Upper lobe of right lung (tissue), 1 donor: ENCODE measurements around the gene SPATA16. TPM values are rescaled to one million over a fixed set of nuclear protein-coding genes. Genes with fewer than 3 reads are reported as not detected.

Experiments
- ATAC-seq: fragments of 200-7000 bp; cut with Tn5 transposase; one replicate; pipeline ENCODE4 v1.9.1; 2020; ENCODE audit warnings: mild to moderate bottlenecking, moderate library complexity
- DNase-seq: peaks from one replicate; pipeline ENCODE4 v3.0.0-alpha.2; 2020
- H3K27ac ChIP-seq: fragments of 200-600 bp; one replicate; pipeline ENCODE4 v1.8.0; 2022
- H3K27me3 ChIP-seq: fragments of 200-600 bp; one replicate; pipeline ENCODE4 v1.8.0; 2022; ENCODE audit warnings: mild to moderate bottlenecking
- H3K36me3 ChIP-seq: fragments of 200-600 bp; one replicate; pipeline ENCODE4 v1.8.0; 2022
- H3K4me1 ChIP-seq: fragments of 200-600 bp; one replicate; pipeline ENCODE4 v1.8.0; 2022
- H3K4me3 ChIP-seq: fragments of 200-600 bp; one replicate; pipeline ENCODE4 v1.8.0; 2022; ENCODE audit warnings: mild to moderate bottlenecking
- H3K9me3 ChIP-seq: fragments of 200-600 bp; one replicate; pipeline ENCODE4 v1.8.0; 2022
- intact Hi-C: fragments of 100-400 bp; cut with DNase I; formaldehyde crosslinking; loops from one replicate; pipeline ENCODE4 v1.11.0; 2022
- total RNA-seq: library from RNA; stranded (reverse); fragmentation: NEBNext Ultra II Directional; extraction: Animal tissue kit (Norgen Biotek cat#: 25700); gene quantifications from one replicate; pipeline ENCODE4 v1.2.1, GENCODE V29; 2021
- TF ChIP-seq, protein P1 (sequence below): fragments of 200-600 bp; IDR thresholded peaks from one replicate; pipeline ENCODE4 v1.8.0; 2022; ENCODE audit warnings: antibody characterized with exemption
- donor health status: DM: no; HTN: yes; CAD: no; lungs with severe emphysema.

The SPATA16 gene
- total RNA-seq, 1 donor from 2014 or later: not detected

- Histone ChIP-seq H3K9me3 (no peaks in the 10 kb centered on the region), H3K4me1 (peaks cover 7% of the 10 kb centered on the region), H3K36me3 (no peaks in the 10 kb centered on the region), H3K27me3 (no peaks in the 10 kb centered on the region), H3K4me3 (no peak overlapping the region), H3K27ac (no peak overlapping the region)
- intact Hi-C loops: no loop called here
- DNase-seq: no peak
- TF ChIP-seq, protein P1, sequence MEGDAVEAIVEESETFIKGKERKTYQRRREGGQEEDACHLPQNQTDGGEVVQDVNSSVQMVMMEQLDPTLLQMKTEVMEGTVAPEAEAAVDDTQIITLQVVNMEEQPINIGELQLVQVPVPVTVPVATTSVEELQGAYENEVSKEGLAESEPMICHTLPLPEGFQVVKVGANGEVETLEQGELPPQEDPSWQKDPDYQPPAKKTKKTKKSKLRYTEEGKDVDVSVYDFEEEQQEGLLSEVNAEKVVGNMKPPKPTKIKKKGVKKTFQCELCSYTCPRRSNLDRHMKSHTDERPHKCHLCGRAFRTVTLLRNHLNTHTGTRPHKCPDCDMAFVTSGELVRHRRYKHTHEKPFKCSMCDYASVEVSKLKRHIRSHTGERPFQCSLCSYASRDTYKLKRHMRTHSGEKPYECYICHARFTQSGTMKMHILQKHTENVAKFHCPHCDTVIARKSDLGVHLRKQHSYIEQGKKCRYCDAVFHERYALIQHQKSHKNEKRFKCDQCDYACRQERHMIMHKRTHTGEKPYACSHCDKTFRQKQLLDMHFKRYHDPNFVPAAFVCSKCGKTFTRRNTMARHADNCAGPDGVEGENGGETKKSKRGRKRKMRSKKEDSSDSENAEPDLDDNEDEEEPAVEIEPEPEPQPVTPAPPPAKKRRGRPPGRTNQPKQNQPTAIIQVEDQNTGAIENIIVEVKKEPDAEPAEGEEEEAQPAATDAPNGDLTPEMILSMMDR: no peak
- no peak for ATAC-seq
Measured at GRCh38 chr3:172918568-172919296, 222.3 kb downstream of the SPATA16 start.

DNA sequence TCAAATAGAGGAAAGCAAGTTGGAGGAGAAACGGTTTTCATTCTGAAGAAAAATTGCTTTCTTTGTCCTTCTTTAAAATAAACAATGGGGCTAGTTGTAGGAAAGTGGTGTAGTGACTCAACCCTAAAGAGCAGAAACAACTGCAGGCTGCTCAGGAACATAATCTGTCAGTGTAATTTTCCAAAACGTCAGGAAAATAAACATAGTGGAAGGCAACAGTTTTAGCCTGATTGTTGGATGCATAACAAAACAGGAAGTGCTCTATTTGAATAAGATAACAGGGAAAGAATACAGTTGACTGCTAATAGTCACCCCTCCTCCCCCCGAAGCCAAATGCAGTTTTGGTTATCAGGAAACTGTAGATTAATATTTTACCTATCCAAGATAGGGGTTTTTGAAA is 222.9 kb downstream of the SPATA16 start:
- no peak overlapping the region for H3K27ac ChIP-seq
- H3K27me3 ChIP-seq: no peaks in the 10 kb centered on the region
- intact Hi-C loops: no loop called here
- H3K4me1 ChIP-seq: peaks cover 7% of the 10 kb centered on the region
- no peak overlapping the region for H3K4me3 ChIP-seq
- no peaks in the 10 kb centered on the region for H3K36me3 ChIP-seq
- TF ChIP-seq, protein P1: no peak
- no peaks in the 10 kb centered on the region for H3K9me3 ChIP-seq
- ATAC-seq: no peak
- DNase-seq: no peak

DNA sequence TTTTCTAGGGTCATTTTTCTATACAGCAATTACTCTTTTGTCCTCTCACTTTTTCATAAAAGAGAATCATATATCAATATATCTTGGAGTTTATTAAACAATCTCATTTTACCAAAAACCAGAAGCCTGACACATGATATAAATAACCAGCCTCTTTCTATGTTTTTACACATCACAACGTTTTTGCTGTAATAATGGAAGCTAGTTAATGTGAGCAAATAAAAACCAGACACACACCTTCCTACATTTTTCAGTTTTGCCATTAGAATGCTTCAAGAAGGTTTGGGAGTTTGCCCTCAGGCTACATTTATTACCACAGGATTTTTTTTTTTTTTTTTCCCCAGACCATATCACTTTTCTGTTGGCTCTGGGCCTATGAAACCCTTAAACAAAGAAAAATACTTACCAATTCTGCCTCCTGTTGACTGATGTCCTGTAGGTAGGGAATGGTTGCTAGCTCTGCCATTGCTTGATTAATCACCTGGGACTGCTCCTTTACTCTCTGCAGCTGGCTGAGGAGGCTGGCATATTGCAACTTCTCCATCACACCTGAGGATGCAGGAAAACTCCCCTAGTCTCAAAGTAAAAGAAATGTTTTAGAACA is 225.0 kb downstream of the SPATA16 start:
- DNase-seq (no peak), ATAC-seq (no peak)
- TF ChIP-seq, protein P1: no peak
- Histone ChIP-seq H3K27me3 (no peaks in the 10 kb centered on the region), H3K4me3 (no peak overlapping the region), H3K4me1 (peaks cover 7% of the 10 kb centered on the region), H3K9me3 (no peaks in the 10 kb centered on the region), H3K27ac (no peak overlapping the region), H3K36me3 (no peaks in the 10 kb centered on the region)
- intact Hi-C loops: no loop called here

GRCh38 chr3:172914854-172915253 is 226.2 kb downstream of the SPATA16 start:
- ATAC-seq: no peak
- TF ChIP-seq, protein P1: no peak
- no peak overlapping the region for H3K4me3 ChIP-seq

DNA sequence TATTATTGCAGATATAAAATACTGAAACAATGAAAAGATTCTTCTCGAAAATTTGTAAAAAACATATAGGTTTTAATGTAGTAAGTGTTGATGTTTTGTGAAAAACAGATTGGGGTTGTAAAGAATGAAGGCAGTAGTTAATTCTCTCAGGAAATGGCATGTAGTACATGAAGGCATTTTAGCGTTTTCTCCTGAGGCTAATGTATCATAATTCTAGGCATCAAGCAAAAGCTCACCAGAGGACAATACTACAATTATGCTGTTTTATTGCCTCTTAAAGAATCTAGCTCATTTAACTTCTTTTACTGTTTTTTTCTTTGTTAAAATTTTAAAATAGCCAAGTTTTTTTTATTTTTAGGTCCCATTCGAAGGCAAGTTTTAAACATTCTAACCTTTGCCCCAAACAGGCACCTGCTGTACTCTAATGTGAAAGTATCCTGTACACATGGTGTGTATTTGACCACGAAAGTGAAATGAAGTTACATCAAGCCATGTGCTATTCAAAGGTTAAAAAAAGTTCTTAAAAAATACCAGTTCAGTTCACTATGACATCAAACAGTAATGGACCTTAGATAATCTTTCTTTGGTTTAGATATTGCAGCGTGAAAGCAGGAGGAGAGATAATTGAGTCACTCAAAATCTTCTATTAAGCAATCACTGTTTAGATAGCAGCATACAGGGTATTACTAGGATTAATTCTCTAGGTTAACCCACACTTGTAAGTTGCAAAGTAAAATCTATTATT is 227.0 kb downstream of the SPATA16 start:
- Histone ChIP-seq H3K9me3 (no peaks in the 10 kb centered on the region), H3K27ac (no peak overlapping the region), H3K4me1 (peaks cover 7% of the 10 kb centered on the region), H3K27me3 (no peaks in the 10 kb centered on the region), H3K36me3 (no peaks in the 10 kb centered on the region), H3K4me3 (no peak overlapping the region)
- TF ChIP-seq, protein P1: no peak
- ATAC-seq (no peak), DNase-seq (no peak)
- intact Hi-C loops: no loop called here

More at GRCh38 chr3:172914854-172915253, 226.2 kb downstream of the SPATA16 start:
- Histone ChIP-seq H3K4me1 (peaks cover 7% of the 10 kb centered on the region), H3K36me3 (no peaks in the 10 kb centered on the region), H3K27ac (no peak overlapping the region), H3K27me3 (no peaks in the 10 kb centered on the region), H3K9me3 (no peaks in the 10 kb centered on the region)
- DNase-seq: no peak
- intact Hi-C loops: no loop called here
